NT2/D1 (cell line): ENCODE results near the gene PRSS27.

Experiments used
- DNase-seq: peaks from one replicate; pipeline ENCODE4 v3.0.0-alpha.2; 2011; ENCODE audit warnings: low read depth, low spot score
- H3K27me3 ChIP-seq: 2 replicates; pipeline ENCODE4 v1.6.0; 2011; ENCODE audit warnings: mild to moderate bottlenecking; ENCODE audit not compliant: insufficient read length, insufficient read depth
- H3K36me3 ChIP-seq: 2 replicates; pipeline ENCODE4 v1.6.1; 2011; ENCODE audit warnings: mild to moderate bottlenecking, low read length, mixed read lengths; ENCODE audit not compliant: insufficient read depth, insufficient read length
- H3K4me1 ChIP-seq: 2 replicates; pipeline ENCODE4 v1.5.1; 2011; ENCODE audit not compliant: insufficient read depth, insufficient read length
- H3K4me3 ChIP-seq: 2 replicates; pipeline ENCODE4 v1.5.1; 2011; ENCODE audit warnings: low read depth; ENCODE audit not compliant: insufficient read length
- H3K9ac ChIP-seq: 2 replicates; pipeline ENCODE4 v1.6.0; 2011; ENCODE audit warnings: low read depth; ENCODE audit not compliant: insufficient read length
- H3K9me3 ChIP-seq: 2 replicates; pipeline ENCODE4 v1.5.1; 2011; ENCODE audit warnings: mild to moderate bottlenecking, low read length; ENCODE audit not compliant: insufficient read depth
- SUZ12 ChIP-seq: IDR thresholded peaks from 2 replicates; pipeline ENCODE4 v1.6.1; 2011; ENCODE audit not compliant: insufficient read length, insufficient read depth; ENCODE audit errors: extremely low read depth
- YY1 ChIP-seq: IDR thresholded peaks from 2 replicates; pipeline ENCODE4 v1.6.1; 2011; ENCODE audit not compliant: insufficient read length, insufficient read depth
- ZNF274 ChIP-seq: IDR thresholded peaks from 2 replicates; pipeline ENCODE4 v1.6.1; 2011; ENCODE audit warnings: mild to moderate bottlenecking, low read depth, low read length

PRSS27 gene

DNA sequence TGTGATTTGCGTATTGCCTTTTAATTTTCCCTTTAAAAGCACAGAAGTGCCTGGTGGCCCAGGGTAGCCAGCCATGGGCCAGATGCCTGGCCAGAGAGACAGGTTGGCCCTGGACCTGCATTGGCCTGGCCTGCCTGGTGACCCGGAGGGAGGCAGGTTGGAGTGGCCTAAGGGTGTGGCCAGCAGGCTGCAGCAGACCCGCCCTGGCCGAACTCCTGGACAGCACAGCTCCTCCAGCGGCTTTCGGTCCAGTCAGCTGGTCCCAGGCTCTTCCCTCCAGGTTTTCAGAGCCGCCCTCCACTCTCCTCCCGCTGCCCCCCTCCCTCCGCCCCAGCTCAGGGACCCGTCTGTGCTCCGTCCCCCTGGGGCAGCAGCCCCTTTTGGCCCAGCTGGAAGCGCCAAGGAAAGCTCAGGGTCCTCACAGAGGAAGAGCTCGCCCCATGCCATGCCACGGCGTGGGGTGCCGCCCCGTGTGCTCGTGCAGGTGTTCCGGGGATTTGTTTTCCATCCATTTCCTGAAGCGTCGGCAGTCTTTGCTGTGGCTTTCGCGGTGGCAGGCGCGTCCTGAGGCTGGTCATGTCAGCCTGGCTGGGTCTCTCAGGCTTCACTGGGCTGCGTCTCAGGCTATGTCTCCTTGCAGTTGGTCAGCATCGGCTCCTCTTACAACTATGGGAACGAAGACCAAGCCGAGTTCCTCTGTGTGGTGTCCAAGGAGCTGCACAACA, 18.1 kb downstream of the PRSS27 start:
- Histone ChIP-seq H3K27me3 (no peaks in the 10 kb centered on the region), H3K9ac (no peak overlapping the region), H3K4me1 (peaks cover 3% of the 10 kb centered on the region), H3K4me3 (no peak overlapping the region), H3K9me3 (no peaks in the 10 kb centered on the region), H3K36me3 (peaks cover 99% of the 10 kb centered on the region)
- TF ChIP-seq ZNF274 (no peak), YY1 (no peak), SUZ12 (no peak)
- DNase-seq, result no peak

DNA sequence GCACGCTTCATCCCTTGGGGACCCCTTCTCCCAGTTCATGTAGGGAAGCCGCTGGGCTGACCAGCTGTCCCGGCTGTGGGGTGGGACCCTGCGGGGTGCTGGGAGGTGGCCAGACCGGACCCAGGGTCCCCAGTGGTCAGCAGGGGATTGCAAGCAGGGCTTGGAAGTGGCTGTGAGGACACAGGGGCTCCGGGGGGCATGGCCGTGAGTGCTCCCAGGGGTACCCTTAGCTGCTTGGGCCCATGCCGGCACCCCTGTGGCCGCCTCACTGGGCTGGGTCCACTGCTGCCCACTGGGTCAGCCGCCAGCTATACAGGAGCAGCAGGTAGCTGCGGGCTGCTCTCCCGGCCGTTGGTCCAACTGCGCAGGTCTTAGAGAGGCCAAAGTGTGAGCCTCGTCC, 18.8 kb downstream of the PRSS27 start:
- TF ChIP-seq SUZ12, result no peak
- no peak for TF ChIP-seq ZNF274
- peaks cover 96% of the 10 kb centered on the region for H3K36me3 ChIP-seq

DNA sequence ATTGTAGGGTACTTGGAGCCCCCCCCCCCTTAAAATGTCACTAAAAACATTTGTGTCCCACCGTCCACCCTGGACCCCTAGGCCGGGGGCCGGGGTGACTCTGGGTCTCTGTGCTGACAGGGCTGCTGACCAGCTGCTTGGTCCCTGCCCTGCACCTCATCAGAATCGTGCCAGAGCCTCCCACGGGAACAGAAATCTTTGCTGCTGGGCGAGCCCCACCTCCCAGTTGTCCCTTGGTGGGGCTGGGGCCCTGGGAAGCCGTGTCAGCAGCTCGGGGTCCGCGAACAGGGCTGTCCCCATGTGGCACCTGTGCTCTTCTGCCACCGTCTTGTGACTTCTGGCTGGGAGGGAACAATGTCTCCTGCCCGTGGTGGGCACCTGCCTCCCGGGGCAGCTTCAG, 19.2 kb downstream of the PRSS27 start:
- no peaks in the 10 kb centered on the region for H3K27me3 ChIP-seq
- no peak overlapping the region for H3K4me3 ChIP-seq
- no peaks in the 10 kb centered on the region for H3K9me3 ChIP-seq
- peaks cover 91% of the 10 kb centered on the region for H3K36me3 ChIP-seq
- TF ChIP-seq SUZ12, result no peak
- no peak for TF ChIP-seq YY1
- TF ChIP-seq ZNF274, result no peak
- H3K9ac ChIP-seq, result no peak overlapping the region
- DNase-seq, result no peak
- H3K4me1 ChIP-seq, result peaks cover 3% of the 10 kb centered on the region

More for the DNA sequence above, 18.8 kb downstream of the PRSS27 start:
- no peak overlapping the region for H3K4me3 ChIP-seq
- H3K9me3 ChIP-seq, result no peaks in the 10 kb centered on the region
- no peaks in the 10 kb centered on the region for H3K27me3 ChIP-seq
- H3K4me1 ChIP-seq, result peaks cover 3% of the 10 kb centered on the region
- no peak overlapping the region for H3K9ac ChIP-seq
- DNase-seq, result no peak

DNA sequence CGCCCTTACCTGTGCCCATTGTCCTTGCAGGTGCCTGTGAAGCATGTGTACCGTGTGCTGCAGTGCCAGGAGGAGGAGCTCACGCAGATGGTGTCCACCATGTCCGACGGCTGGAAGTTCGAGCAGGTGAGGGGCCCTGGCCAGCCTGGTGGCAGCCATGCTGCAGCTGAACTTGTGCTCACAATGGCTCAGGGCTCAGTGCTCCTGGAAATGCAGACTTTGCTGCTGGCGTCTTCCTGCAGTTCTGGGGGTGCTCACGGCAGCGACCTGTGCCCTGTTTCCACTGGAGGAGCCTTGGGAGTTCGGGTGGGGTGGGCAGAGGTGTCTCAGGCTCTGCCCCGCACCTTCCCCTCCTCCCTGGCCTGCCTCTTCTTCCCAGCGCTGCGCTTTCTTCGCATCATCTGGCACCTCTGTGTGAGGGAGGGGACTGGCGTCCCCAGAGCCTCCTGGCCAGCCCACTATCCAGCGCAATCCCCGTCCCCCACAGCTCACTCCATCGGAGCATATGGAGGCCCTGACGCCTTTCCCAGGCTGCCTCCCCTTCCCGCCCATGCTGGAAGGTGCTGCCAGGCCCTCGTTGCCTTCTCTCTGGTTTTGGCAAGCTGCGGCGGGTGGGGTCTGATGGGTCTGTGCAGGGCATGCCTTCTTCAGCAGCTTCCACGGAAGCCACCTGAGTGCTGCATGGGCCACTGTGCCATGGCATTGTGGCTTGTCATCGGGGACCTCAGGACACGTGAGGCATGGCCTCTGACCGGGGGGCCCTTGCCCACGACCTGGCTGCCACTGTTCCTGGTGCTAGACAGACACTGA, 20.0 kb downstream of the PRSS27 start:
- H3K36me3 ChIP-seq, result peaks cover 83% of the 10 kb centered on the region

DNA sequence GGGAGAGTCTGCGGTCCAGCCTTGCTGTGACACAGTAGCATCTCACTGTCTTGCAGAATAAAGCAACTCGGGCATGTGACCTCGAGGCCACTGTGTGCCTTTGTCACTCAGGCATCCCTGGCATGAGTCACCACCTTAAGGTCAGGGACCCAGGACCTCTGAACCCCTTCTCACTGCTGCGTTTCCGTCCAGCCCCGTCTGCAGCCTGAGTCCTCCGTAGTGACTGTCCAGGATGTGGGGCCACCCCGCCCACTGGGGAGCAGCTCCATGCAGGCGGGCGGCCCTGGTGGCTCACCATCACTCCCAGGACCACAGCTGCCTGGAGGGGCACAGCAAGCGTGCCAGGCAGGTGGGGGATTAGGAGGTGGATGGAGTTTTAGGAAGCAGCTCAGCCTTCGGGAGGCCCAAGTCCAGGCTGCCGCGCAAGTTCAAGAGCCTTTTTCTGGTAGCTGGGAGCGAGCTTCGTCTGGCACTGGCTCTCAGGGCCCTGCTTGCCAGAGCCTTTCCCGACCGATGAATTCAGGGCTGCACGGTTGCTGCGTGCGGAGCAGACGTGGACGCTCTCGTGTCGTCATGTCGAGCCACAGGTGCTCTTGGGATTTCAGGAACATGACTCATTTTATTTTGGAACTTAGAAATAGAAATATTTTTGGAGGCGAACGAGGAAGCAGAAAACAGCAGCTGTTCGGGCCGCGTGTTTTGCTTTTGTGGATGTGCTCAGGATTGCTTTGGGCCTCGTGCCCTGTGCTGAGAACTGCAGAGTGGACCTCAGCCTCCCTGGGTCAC, 20.9 kb downstream of the PRSS27 start:
- H3K4me1 ChIP-seq, result peaks cover 3% of the 10 kb centered on the region
- TF ChIP-seq ZNF274, result no peak
- TF ChIP-seq YY1, result no peak
- no peak for TF ChIP-seq SUZ12
- no peak for DNase-seq
- H3K27me3 ChIP-seq, result no peaks in the 10 kb centered on the region
- no peak overlapping the region for H3K9ac ChIP-seq
- peaks cover 75% of the 10 kb centered on the region for H3K36me3 ChIP-seq
- no peak overlapping the region for H3K4me3 ChIP-seq
- no peaks in the 10 kb centered on the region for H3K9me3 ChIP-seq

More for the DNA sequence above, 20.0 kb downstream of the PRSS27 start:
- Histone ChIP-seq H3K27me3 (no peaks in the 10 kb centered on the region), H3K4me3 (no peak overlapping the region), H3K9ac (no peak overlapping the region), H3K9me3 (no peaks in the 10 kb centered on the region), H3K4me1 (peaks cover 3% of the 10 kb centered on the region)
- TF ChIP-seq YY1 (no peak), ZNF274 (no peak)
- no peak for DNase-seq

DNA sequence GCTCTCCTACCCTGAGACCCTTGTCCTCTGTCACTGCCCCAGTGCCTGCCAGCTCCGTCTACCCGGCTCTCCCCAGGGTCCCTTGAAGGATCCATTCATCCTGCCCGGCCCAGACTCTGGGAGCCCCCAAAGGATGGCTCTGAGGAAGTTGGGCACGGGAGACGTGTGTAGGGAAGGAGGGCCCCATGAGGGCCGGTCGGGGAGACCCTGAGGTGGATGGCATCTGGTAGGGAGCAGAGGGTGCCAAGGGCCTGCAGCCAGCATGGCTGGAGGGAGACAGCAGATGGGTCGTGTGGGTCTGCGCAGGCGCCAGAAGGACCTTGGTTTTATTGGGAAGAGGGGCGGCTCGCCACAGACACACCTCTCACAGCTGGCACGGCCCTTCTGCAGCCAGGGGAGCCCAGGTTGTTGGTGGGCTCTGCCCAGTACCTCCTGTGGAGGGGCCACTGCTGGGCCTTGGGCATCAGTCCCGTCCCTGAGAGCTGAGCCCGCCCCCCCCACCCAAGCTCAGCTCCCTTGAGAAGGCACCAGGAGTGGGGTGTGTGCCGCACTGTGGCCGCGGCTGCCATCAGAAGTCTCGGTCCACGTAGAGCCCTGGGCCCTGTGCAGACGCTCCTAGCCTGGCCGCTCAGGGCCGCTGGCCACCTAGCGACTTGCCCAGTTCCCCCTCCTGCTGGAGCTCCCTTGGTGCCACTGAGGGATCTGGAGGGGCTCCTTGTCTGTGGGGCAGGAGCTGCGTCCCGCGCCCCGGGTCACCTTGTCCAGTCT, 21.7 kb downstream of the PRSS27 start:
- no peak for TF ChIP-seq SUZ12
- TF ChIP-seq YY1, result no peak
- TF ChIP-seq ZNF274, result no peak
- no peak for DNase-seq
- H3K36me3 ChIP-seq, result peaks cover 68% of the 10 kb centered on the region
- H3K9ac ChIP-seq, result no peak overlapping the region
- no peak overlapping the region for H3K4me3 ChIP-seq
- H3K27me3 ChIP-seq, result no peaks in the 10 kb centered on the region
- H3K4me1 ChIP-seq, result peaks cover 4% of the 10 kb centered on the region
- H3K9me3 ChIP-seq, result no peaks in the 10 kb centered on the region
